GM21576 (cell line): Measurements from ENCODE around the gene EFNA4.

Experiments
- ATAC-seq: cut with Tn5 transposase; IDR thresholded peaks from one replicate; pipeline ENCODE4 v1.9.1; 2021; ENCODE audit warnings: mild to moderate bottlenecking, moderate library complexity; ENCODE audit not compliant: unreplicated experiment

The EFNA4 gene

DNA sequence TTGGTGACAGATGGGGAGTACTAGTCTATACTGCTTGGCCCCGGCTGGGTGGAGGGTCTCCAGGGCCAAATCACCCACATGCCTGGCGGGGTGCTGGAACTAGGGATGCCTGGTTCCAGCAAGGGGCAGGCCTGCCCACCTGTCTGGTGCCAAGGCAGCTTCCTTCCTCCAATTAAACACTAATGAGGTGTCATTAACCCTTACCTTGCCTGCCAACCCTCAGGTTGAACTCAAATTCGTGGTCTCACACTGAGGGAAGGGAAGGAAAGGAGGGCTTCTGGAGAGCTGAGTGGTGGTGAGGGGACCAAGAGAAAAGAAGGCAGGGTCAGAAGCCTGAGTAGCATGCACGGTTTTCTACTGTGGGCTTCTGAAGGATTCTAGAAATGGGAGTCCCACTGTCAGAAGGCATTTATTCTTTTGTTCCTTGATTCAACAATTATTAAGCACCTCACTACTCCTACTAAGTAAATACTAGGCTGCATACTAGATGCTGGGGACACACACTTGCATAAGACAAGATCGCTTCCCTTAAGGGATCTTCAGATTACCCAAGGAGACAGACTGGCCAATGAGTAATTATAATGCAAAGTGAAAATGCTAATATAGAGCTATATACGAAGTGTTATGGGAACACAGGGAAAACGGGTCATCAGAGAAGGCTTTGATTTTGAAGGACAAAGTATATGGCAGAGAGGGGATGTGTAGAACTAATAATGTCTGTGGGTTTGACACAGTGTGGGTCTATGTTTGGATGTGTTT is 9.2 kb downstream of the EFNA4 start:
- no peak for ATAC-seq

DNA sequence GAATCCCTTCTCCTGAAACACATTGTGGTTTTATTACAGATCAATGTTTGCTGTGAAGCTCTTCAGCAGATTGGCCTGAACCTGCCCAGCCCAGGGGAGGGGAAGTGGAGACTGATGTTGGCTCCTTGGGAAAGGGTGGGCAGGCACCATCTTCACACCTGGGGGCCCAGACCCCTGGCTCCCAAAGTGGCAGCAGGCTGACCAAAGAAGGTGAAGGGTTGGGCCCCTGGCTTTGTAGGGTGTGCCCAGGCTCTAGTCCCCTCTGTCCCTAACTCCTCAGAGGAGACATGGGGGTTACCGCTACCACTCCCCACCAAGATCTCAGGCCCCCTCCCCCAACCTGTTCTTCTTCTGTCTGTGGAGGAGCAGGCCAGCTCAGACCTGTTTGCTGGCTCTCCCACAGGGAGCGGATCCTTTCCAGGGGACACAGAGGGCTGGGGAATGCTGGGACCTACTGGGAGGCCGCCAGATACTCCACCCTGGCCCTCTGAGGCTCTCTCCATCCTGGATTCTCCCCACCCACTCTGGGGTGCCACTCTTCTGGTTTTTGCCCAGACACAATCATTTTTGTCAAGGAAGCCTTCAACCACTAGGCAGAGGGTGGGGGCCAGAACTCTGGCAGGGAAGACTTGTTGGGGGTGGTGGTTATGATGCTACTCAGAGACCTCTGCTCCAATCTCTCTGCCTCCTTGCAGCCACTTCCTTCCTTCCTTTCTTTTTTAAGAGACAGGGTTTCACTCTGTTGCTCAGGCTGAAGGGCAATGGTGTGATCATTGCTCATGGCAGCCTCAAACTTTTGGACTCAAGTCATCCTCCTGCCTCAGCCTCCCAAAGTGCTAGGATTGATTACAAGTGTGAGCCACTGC is 10.1 kb downstream of the EFNA4 start:
- ATAC-seq = no peak

DNA sequence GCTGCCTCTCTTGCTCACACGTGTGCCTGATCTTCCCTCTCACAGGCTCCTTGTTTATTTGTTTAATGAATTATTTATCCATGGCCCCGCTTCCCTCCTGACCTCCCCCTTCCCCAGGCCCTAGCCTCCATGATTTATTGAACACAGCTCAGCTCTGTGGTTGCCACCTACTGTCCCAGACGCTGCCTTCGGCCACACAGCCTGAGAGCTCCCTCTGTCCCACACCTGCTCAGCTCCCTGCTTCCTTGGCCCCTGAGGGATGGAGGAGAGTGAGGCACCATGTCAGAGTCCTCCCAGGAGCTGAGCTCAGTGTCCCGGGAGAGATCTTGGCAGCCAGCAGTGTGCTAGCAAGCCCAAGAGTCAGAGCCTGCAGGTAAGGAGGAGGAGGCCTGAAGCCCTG is 12.0 kb downstream of the EFNA4 start:
- ATAC-seq = no peak

DNA sequence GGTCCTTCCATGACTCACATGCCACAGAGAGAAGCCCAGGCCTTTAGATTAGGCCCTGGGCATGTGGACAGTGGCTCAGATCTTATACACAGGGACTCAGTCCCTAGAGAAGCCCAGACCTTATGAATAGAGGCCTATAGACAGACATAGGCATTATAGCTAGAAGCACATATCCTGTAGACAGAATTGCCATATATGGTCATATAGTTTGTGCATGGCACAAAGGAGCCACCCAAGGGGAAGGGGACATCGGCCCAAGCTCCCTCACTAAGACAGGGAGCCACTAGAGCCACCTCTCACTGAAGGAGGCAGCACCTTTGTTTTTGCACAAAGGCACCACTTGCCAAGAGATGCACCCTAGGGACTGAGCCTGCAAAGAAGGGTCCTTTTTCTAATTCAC is 12.8 kb downstream of the EFNA4 start:
- no peak for ATAC-seq

GRCh38 chr1:155077346-155077745 is 13.8 kb downstream of the EFNA4 start:
- ATAC-seq = no peak

GRCh38 chr1:155077758-155078445 is 14.4 kb downstream of the EFNA4 start:
- no peak for ATAC-seq

- no peak for ATAC-seq
These were observed 15.1 kb downstream of the EFNA4 start, which contains the start of gene EFNA3 for GRCh38 chr1:155078469-155079209. TSS of gene EFNA3 (plus strand) at chr1:155078837. CDS start at chr1:155078942, 105 bp downstream.

DNA sequence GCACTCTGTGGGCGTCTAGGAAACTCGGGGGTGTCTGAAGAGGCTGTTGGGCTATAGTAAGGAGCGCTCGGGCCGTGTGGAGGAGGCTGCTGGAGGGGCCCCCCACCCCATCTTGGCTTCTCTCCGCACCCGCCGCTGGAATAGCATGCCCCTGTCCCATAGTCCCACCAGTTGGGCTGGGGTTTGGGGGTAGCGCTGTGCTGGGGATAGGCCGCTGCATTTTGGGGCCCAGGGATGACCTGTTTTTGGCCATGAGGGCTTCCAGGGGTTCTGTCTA is 15.6 kb downstream of the EFNA4 start:
- no peak for ATAC-seq

DNA sequence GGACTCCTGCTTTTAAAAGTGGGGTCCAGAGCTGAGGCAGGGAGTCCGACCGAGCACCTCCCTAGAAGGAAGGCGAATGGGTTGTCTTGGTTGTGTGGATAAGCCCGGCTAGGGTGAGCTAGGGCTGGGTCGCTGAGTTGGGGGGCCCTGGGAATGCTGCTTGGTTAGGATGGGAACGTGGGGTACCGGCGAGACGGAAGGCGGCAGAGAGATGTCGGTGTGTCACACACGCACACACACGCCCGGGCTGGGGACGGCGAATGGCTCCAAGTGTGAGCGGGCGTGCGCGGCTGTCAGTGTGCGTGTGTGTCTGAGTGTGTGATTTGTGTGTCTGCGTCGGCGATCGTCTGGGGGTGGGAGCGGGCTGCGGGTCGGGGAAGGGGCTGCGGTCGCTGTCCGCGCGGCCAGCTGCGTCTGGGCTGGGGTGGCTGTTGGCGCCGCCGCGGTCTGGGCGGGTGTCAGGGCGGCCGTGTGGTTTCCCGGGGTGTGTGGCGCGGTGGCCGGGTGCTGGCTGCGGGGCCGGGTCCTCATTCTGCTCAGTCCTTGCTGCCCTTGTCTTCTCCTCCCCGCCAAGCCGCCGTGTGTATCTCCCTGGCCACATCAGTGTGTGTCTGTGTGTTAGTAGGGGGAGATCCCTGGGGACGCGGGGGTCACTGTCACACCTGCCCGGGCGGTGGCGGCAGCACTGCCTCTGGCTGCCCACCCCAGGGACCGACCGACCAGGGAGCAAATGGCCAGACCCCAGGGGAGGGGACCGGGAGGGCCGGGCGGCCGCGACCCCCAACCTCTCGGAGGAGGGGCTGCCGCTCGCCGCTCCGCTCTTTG is 16.2 kb downstream of the EFNA4 start:
- ATAC-seq = no peak

DNA sequence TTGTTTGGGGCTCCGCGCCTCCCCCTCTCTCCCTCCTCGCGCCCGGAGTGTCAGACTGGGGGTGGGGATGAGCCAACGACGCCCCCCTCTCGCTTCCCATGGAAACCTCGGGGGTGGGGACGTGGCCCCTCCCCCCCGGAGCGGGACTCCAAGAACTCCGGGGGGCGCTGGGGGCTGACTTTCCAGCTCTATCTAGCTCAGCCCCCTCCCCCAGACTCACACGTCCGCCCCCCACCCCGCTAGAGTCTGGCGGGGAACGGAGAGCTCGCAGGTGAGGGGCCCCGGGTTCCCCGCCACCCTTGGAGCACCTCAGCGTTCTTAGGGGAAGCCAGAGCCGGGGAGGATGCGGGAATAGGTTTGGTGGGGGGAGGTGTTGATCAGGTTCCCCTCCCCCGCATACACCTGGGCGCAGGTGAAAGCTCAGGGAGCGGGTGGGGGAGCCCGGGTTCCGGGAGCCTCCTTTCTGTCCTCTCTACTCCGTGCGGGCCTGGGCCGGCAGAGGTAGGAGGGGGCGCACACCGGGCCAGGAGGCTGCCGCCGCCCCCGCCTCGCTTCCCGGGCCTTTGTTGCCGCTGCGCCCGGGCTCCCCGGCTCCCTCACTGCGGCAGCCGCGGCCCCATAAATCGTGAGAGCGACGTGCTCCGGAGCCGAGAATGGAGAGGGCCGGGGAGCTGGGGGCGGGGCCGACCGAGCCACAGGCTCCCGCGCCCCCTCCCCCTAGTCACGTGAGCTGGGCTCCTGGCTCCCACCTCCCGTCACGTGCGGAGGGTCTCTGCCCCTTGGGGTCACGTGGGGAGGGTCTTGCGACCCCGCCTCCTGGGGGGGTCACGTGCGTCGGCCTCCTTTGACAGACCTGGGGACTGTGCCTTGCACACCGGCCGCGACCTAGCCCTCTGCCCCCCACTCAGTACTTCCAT is 17.0 kb downstream of the EFNA4 start:
- ATAC-seq = no peak

GRCh38 chr1:155081472-155082300 is 18.1 kb downstream of the EFNA4 start:
- no peak for ATAC-seq

DNA sequence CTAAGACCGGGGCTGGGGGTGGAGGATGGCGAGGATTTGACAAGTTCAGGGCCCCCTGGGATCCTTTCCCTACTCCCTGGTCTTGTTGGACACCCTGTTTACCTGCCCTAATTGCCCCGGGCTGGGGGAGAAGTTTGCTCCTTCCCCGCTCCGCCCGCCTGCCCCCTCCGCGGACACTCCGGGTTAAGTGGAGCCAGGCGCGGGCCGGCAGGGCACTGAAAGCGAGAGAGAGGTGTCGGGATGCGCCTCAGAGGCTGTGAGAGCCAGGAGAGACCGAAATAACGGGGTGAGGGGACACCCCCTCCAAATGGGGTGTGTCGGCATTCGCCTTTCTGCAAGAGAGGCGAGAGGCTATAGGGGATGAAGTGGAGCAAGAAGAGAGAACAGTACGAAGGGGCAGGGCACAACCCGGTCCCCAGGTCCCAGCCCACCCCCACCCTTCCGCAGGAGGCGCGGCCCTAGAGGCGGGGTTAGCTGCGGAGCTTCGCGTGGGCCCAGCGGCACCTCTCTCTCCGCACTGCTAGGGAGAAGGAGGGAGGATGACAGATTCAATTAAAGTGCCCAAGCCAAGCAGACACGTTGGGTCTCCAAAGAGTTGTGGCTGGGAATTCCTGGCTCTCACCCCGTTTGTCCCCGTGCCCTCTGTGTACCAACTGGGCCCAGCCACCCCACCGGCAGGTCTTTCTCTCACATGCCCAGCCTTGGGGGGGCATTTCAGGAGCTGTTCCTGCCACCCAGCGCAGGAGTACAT is 18.9 kb downstream of the EFNA4 start:
- no peak for ATAC-seq

GRCh38 chr1:155083052-155083541 is 19.6 kb downstream of the EFNA4 start:
- no peak for ATAC-seq

DNA sequence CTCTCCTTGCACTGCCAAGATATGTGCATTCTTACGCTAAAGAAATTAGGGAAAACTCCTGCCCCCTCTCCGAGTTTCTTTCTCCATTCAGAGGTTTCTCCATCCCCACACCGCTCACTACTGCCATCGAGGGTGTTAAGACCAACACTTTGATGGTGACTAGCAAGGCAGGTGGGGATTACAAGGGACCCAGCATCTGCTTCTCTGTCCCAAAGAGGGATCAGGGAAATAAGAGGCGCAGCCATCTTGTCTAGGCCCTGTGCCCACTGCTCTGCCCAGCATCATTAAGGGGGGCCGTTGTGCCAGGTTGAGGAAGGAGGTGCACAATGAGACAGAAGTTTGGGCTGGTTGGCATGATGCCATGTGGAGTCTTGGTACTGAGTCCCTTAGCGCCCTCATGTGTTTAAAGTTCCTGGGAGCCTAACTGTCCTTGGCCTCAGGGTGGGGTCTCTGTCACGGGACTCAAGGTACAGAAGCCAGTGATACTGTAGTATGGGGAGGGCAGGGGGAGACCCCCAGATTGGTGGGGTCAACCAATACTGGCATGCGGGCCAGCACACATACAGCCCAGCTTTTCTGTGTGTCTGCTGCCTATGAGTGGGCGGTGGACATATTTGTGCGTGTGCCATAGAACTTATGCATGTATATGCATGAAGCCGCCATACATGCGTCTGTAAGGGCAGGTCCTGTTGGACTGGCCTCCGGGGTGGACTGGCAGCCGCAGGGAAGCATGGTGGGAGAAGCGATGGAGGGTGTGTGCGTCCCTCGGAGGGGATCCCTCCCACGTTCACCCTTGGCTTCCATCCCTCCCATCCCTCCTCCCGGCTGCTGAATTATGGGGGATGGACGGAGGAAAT is 20.6 kb downstream of the EFNA4 start:
- no peak for ATAC-seq

- ATAC-seq = peak; percentile 65
These were observed 21.4 kb downstream of the EFNA4 start for GRCh38 chr1:155084722-155085503.
